Pancreas (tissue), 10 donors: ENCODE data around the gene ADAMTSL5. TPM values are rescaled to one million over a fixed set of nuclear protein-coding genes. Genes with fewer than 3 reads are reported as not detected.

Experiments used
- ATAC-seq, 4 donors: fragments of 200-7000 bp; cut with Tn5 transposase; one replicate each; pipeline versions ENCODE4 v1.8.0 to v1.9.1; 2020; ENCODE audit warnings: mild to moderate bottlenecking in 4 of 4, moderate library complexity in 4 of 4
- DNase-seq, 6 donors: peaks; one replicate each; pipeline ENCODE4 v3.0.0-alpha.2; 2020
- FAIRE-seq: peaks from 2 replicates; lab custom pipeline; 2012; peaks lifted over from hg19 to GRCh38; lab: Jason Lieb, UNC
- H3K27ac ChIP-seq, 4 donors: fragments of 200-600 bp; sonication (generic); 1 replicate in 3 of 4; 2 replicates in 1 of 4; pipeline versions ENCODE4 v1.5.0 to v1.8.0; 2020
- H3K27me3 ChIP-seq, 4 donors: fragments of 200-600 bp; one replicate each; pipeline ENCODE4 v1.8.0; 2021
- H3K36me3 ChIP-seq, 3 donors: fragments of 200-600 bp; sonication (generic) in 1 of 3; one replicate each; pipeline versions ENCODE4 v1.5.0 to v1.8.0; 2020 to 2021
- H3K4me1 ChIP-seq, 3 donors: fragments of 200-600 bp; one replicate each; pipeline ENCODE4 v1.8.0; 2021
- H3K4me3 ChIP-seq, 4 donors: fragments of 200-600 bp; sonication (generic) in 2 of 4; one replicate each; pipeline versions ENCODE4 v1.5.0 to v1.8.0; 2020 to 2021
- H3K9me3 ChIP-seq, 4 donors: fragments of 200-600 bp; one replicate each; pipeline ENCODE4 v1.8.0; 2021
- WGBS, 2 donors: extraction: QIAGEN DNeasy Blood & Tissue Kit; methylation state at CpG; one replicate each; pipeline ENCODE4 v1.1.7; 2013; 5-methylcytosine and 5-hydroxymethylcytosine counted together
- intact Hi-C, 3 donors: fragments of 100-400 bp; cut with DNase I; formaldehyde crosslinking; loops; one replicate each; pipeline versions ENCODE4 v1.11.1 to v1.14.2; 2022
- polyA plus RNA-seq, 2 donors: library from polyadenylated mRNA; stranded (reverse); fragments of 200-250 nt; gene quantifications; one replicate each; pipeline ENCODE4 v1.2.3, GENCODE V29; 2013
- total RNA-seq, 6 donors: library from RNA; stranded (reverse); fragmentation: NEBNext Ultra II Directional in 4 of 6; extraction: Animal tissue kit (Norgen Biotek cat#: 25700) in 4 of 6; gene quantifications; one replicate each; pipeline versions ENCODE4 v1.2.1 to v1.2.4, GENCODE V29; 2021 to 2023
- TF ChIP-seq, protein P1 (sequence below), 4 donors: fragments of 200-600 bp; sonication (generic) in 3 of 4; IDR thresholded peaks; one replicate each; pipeline versions ENCODE4 v1.5.0 to v1.8.0; 2021; ENCODE audit warnings: antibody characterized with exemption in 4 of 4
- donor health status: healthy with polysubstance abuse.
- donor health status: DM: no; HTN: no; CAD: no; lungs with moderate emphysema.
- donor health status: DM: no; HTN: no; CAD: no.
- donor health status: control.
- donor health status: control.
- donor health status: Bipolar disorder and iron deficiency.
- donor health status: DM: yes; HTN: yes; CAD: no.
- donor health status: DM: no; HTN: no; CAD: no.
- donor health status: DM: no; HTN: no; CAD: no.
- donor health status: DM: yes; HTN: yes; CAD: no.

The ADAMTSL5 gene
- total and polyA plus RNA-seq, 8 donors: 0.23 to 4.0 (median 0.69) TPM

DNA sequence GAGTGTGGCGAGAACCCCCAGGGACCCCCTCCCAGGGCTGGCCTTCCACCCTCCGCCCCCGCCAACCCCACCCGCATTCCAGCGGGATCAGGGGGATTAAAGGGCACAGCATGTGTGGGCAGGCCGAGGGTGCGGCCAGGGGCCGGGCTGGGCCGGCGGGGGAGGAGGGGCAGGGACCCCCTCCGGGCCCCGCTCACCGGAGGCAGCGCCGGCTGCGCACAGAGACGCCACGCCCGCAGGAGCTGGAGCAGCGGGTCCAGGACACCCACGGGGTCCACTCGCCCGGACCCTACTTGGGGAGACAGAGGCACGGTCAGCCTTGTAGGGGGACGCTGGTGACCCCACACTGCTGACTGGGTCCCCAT lies 2.4 kb downstream of the ADAMTSL5 start:
- Histone ChIP-seq H3K9me3 (no peaks in the 10 kb centered on the region), H3K27me3 (no peaks in the 10 kb centered on the region), H3K27ac (no peak overlapping the region), H3K4me3 (no peak overlapping the region), H3K4me1 (no peaks in the 10 kb centered on the region), H3K36me3 (no peaks in the 10 kb centered on the region)
- intact Hi-C loops: loop anchor here in 1 of 3 donors (10.0 kb wide), 1 partner anchor 66 kb away; no protein-coding TSS in a partner anchor
- peak in 1 of 6 donors; percentile 69 for DNase-seq
- ATAC-seq: no peak
- WGBS, 2 donors: 31 to 35% methylated on average over 19 to 25 of the region's 25 CpGs
- TF ChIP-seq, protein P1, sequence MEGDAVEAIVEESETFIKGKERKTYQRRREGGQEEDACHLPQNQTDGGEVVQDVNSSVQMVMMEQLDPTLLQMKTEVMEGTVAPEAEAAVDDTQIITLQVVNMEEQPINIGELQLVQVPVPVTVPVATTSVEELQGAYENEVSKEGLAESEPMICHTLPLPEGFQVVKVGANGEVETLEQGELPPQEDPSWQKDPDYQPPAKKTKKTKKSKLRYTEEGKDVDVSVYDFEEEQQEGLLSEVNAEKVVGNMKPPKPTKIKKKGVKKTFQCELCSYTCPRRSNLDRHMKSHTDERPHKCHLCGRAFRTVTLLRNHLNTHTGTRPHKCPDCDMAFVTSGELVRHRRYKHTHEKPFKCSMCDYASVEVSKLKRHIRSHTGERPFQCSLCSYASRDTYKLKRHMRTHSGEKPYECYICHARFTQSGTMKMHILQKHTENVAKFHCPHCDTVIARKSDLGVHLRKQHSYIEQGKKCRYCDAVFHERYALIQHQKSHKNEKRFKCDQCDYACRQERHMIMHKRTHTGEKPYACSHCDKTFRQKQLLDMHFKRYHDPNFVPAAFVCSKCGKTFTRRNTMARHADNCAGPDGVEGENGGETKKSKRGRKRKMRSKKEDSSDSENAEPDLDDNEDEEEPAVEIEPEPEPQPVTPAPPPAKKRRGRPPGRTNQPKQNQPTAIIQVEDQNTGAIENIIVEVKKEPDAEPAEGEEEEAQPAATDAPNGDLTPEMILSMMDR (IDR thresholded peaks at IDR 0.05): no peak
- no peak for FAIRE-seq

DNA sequence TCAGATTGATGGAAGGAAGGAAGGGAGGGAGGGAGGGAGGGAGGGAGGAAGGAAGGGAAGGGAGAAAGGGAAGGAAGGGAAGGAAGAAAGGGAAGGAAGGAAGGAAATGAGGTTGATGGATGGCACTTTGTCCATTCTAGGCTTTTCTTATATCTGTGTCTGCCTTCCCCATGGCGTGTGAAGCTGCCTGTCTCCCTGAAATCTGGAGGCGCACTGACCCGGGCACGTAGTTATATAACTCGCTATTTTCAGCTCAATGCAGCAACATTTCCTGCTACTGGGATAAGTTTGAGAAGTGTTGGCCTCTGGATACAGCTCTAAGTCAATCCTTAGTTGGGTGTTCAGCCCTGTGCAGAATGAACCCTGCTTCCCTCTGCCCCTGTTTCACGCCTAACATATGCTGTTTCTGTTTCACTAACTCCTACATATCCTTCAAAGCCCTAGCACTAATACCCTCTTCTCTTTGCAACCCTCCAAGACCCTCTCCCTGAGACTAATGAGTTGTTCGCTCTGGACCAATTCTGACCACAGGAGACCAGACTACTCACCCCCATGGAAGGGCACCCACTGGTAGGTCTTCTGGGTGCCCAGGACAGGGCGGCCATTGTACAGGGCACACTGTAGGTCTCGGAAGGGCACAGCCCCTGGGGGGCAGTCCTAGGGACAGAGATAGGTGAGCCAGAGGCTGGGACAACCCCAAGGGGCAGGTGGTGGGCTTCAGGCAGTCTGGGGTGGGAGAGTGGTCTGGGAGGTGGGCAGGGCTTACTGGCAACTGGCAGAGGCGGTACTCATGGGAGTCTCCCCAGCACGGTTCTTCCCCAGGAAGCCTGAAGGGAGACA lies 3.0 kb downstream of the ADAMTSL5 start:
- TF ChIP-seq, protein P1 (IDR thresholded peaks at IDR 0.05): no peak
- 63 to 73% methylated on average over 11 of the region's 11 CpGs for WGBS, 2 donors
- Histone ChIP-seq H3K27me3 (no peaks in the 10 kb centered on the region), H3K4me1 (no peaks in the 10 kb centered on the region), H3K9me3 (no peaks in the 10 kb centered on the region), H3K36me3 (no peaks in the 10 kb centered on the region), H3K27ac (no peak overlapping the region), H3K4me3 (no peak overlapping the region)
- FAIRE-seq: no peak
- no peak for ATAC-seq
- DNase-seq: no peak
- intact Hi-C loops: loop anchor here in 1 of 3 donors (10.0 kb wide), 1 partner anchor 65 kb away; no protein-coding TSS in a partner anchor

DNA sequence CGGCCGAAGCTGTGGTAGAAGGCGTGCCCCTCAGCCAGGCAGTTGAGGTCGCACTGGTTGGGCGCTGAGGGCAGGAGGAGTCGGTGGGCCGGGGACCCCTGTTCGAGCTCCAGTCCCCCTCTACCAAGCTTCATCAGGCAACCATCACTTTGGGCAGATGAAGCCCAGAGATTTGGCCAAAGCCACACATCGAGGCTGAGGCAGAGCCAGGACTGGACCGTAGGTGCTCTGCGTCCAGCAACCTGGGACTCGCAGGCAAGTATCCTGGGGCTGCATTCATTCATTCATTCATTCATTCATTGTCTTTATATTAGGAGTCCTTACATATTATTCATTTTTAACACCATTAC lies 4.3 kb downstream of the ADAMTSL5 start:
- no peak for FAIRE-seq
- intact Hi-C loops: no loop called here
- peaks cover 0 to 2% (median 0%) of the 10 kb centered on the region in 3 donors for H3K4me1 ChIP-seq
- DNase-seq: no peak
- 34 to 44% methylated on average over 12 of the region's 12 CpGs for WGBS, 2 donors
- peak overlapping the region in 1 of 4 donors; percentile 44 for H3K4me3 ChIP-seq
- H3K36me3 ChIP-seq: no peaks in the 10 kb centered on the region
- TF ChIP-seq, protein P1 (IDR thresholded peaks at IDR 0.05): no peak
- no peak for ATAC-seq
- H3K9me3 ChIP-seq: no peaks in the 10 kb centered on the region
- no peak overlapping the region for H3K27ac ChIP-seq
- no peaks in the 10 kb centered on the region for H3K27me3 ChIP-seq

DNA sequence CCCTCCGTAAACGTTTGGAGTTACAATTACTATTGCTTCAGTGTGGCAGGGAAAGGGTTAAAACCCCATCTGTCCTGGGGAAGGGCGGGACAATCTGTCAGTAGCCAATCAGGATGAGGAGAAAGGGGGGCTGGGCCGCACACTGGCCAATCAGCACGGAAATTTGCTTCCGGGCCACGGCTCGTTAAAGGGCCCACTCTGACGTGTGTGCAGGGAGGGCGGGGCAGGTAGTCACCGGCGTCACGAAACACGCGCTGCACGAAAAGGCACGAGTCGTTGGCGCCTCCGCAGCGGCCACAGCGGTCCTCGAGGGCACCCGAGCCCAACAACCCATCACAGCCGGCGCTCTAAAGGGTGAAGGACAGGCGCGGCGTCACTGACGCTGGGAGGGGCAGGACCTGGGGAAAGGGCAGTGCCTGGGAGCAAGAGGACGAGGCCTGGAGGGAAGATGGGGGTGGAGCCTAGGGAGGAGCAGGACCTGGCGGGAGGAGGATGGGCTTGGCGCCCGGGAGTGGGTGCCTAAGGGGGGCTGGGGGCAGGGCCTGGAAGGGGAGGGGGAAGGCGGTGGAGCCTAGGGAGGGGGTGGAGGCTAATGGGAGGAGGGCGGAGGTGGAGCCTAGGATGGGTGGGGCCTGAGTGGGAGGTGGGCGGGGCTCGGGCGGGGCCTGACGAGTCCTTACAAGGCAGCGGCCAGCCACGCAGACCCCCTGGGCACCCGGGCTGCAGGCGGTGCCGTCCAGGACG lies 4.9 kb downstream of the ADAMTSL5 start:
- Histone ChIP-seq H3K27me3 (no peaks in the 10 kb centered on the region), H3K27ac (peak overlapping the region in 3 of 4 donors; percentile 3 to 81 (median 61)), H3K36me3 (no peaks in the 10 kb centered on the region), H3K4me1 (peaks cover 0 to 6% (median 0%) of the 10 kb centered on the region in 3 donors), H3K9me3 (no peaks in the 10 kb centered on the region), H3K4me3 (peak overlapping the region in 3 of 4 donors; percentile 28 to 44 (median 31))
- FAIRE-seq (no peak), DNase-seq (peak; percentile 88 to 94 (median 91)), ATAC-seq (peak; percentile 91 to 96 (median 92))
- TF ChIP-seq, protein P1 (IDR thresholded peaks at IDR 0.05): no peak
- 1 to 2% methylated on average over 42 to 46 of the region's 46 CpGs for WGBS, 2 donors
- intact Hi-C loops: no loop called here
